ENCODE measurements around the gene KLHL35. TPM values are rescaled to one million over a fixed set of nuclear protein-coding genes. Genes with fewer than 3 reads are reported as not detected.

Gene KLHL35
- total RNA-seq, 1 donor from 2014 or later = 2.6 TPM

DNA sequence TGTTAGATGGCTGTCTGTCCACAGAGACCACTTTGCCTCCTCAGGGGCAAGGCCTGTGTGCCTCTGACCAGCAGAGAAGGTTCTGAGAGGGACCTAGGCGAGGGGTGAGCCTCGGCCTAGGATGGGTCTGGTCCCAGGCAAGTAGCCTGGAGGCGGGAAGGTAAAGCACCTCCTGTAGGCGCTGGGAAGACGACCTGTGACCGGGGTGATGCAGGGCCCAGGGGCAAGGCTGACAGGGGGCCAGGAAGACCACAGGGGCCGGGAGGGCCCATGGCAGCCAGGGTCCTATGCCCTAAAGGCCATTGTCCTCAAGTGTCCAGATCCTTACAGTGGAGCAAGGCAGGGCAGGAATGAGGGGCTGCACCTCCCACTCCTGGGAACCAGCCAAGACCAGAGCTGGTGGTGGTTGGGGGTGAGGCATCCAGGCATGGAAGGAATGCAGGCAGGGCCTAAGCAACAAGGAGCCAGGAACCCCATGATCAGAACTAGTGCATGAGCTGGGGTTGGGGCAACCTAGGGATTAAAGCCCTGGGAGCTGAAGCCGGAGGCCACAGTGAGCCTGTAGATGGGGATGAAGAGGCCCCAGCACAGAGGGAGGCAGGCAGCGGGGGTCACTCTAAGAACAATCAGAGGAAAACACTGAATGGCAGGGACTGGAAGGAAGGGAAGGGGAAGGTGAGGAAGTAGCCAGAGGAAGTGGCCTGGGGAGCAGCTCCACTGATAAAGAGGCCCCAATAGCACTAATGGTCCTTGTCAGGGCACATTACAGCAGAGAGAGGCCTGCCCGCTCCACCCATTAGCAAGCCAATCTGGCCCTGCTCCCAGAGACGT lies 32.9 kb upstream of the KLHL35 start:
- Histone ChIP-seq H3K27me3 (ENCODE audit: low read depth) (no peaks in the 10 kb centered on the region), H3K4me1 (peaks cover 33% of the 10 kb centered on the region), H3K4me3 (no peak overlapping the region), H3K27ac (no peak overlapping the region), H3K36me3 (no peaks in the 10 kb centered on the region), H3K9me3 (no peaks in the 10 kb centered on the region)
- no peak for TF ChIP-seq CTCF (IDR thresholded peaks at IDR 0.05)
- intact Hi-C loops (cut with DNase I) = no loop called here
- ATAC-seq = no peak
- DNase-seq = peak; percentile 43

GRCh38 chr11:75463106-75463774 lies 30.2 kb upstream of the KLHL35 start:
- H3K27me3 ChIP-seq (ENCODE audit: low read depth) = no peaks in the 10 kb centered on the region
- H3K4me3 ChIP-seq = no peak overlapping the region
- no peak for TF ChIP-seq CTCF (IDR thresholded peaks at IDR 0.05)
- no peaks in the 10 kb centered on the region for H3K36me3 ChIP-seq
- peaks cover 19% of the 10 kb centered on the region for H3K4me1 ChIP-seq
- H3K27ac ChIP-seq = no peak overlapping the region
- no peaks in the 10 kb centered on the region for H3K9me3 ChIP-seq
- intact Hi-C loops (cut with DNase I) = no loop called here
- DNase-seq = peak; percentile 32
- ATAC-seq = no peak

- ATAC-seq = no peak
- Histone ChIP-seq H3K9me3 (no peaks in the 10 kb centered on the region), H3K4me3 (no peak overlapping the region), H3K27me3 (ENCODE audit: low read depth) (no peaks in the 10 kb centered on the region), H3K27ac (no peak overlapping the region), H3K4me1 (peaks cover 10% of the 10 kb centered on the region), H3K36me3 (no peaks in the 10 kb centered on the region)
- intact Hi-C loops (cut with DNase I) = no loop called here
- no peak for DNase-seq
- TF ChIP-seq CTCF (IDR thresholded peaks at IDR 0.05) = no peak
These were observed 29.2 kb upstream of the KLHL35 start for GRCh38 chr11:75462117-75462653.

DNA sequence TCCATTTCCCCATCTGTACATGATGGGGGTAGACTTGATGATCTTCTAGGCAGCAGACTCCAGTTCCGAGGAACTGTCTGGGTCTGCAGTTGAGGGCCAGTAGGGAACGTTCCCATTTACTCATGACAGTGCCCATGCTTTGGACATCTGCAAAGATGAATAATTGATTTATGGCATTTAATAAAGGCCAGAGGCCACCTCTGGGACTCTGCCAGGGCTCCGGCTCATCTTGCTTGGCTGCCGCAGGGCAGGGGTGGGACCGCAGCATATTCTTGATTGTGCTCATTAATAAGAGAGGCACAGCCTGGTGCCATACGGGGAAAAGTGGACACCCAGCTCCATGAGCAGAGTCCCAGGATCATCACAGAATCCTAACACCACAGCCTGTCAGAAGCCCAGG lies 28.1 kb upstream of the KLHL35 start:
- Histone ChIP-seq H3K36me3 (no peaks in the 10 kb centered on the region), H3K9me3 (no peaks in the 10 kb centered on the region), H3K27ac (no peak overlapping the region), H3K4me3 (no peak overlapping the region), H3K4me1 (no peaks in the 10 kb centered on the region), H3K27me3 (ENCODE audit: low read depth) (no peaks in the 10 kb centered on the region)
- ATAC-seq (no peak), DNase-seq (peak; percentile 20)
- intact Hi-C loops (cut with DNase I) = no loop called here
- TF ChIP-seq CTCF (IDR thresholded peaks at IDR 0.05) = no peak

DNA sequence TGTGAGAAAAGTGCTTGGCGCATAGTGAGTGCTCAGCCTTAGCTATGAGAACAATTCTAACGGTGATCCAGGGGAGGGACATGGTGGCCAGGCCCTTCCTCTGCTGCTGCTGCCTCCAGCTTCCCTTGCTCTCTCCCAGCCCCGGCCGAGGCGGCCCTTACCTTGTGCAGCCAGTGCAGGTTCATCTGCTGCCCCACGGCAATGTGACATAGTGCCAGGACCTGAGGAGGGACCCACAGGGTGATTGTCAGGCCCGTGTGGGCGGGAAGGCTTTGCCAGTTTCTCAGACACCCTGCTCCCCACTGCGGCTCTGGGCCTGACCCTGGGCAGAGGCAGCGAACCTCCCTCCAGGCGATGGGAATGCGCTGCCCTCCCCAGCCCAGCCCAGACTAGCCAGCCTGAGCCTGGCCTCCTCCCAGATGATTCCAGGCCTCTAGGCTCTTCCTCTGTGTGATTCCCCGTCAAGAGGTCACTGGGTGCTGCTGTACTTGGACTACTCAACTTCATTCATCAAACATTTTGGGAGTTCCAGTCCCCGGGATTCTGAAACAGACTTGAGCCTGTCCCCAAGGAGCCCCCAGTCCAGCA lies 23.7 kb upstream of the KLHL35 start:
- intact Hi-C loops (cut with DNase I) = no loop called here
- no peaks in the 10 kb centered on the region for H3K4me1 ChIP-seq
- DNase-seq (peak; percentile 39), ATAC-seq (no peak)
- H3K27ac ChIP-seq = no peak overlapping the region
- H3K4me3 ChIP-seq = no peak overlapping the region
- TF ChIP-seq CTCF (IDR thresholded peaks at IDR 0.05) = no peak
- H3K36me3 ChIP-seq = no peaks in the 10 kb centered on the region
- H3K27me3 ChIP-seq (ENCODE audit: low read depth) = no peaks in the 10 kb centered on the region
- no peaks in the 10 kb centered on the region for H3K9me3 ChIP-seq

Measured in lower lobe of right lung (tissue), 2 donors.